Stimulated activated naive B cell treated with anti-CD40 and anti-IgM and Interleukin-4, amounts not matched to agents 10 μg/mL and 1 μg/mL and 100 μg/mL, for 72 hours (primary cell): ENCODE measurements around the gene DPP10.
"Not testable (repeated sequence)": the region's sequence is repeated elsewhere in the genome, so short reads cannot be mapped to it uniquely, and the experiment has no call there.

Source experiments
- ATAC-seq, 2 donors: fragments of 150-1000 bp; cut with Tn5 transposase; replicated peaks; 2 replicates each; pipeline ENCODE4 v1.10.0; 2021; ENCODE audit warnings: moderate library complexity in 1 of 2
- DNase-seq: peaks from one replicate; pipeline ENCODE4 v3.0.0; 2021
- H3K27ac Mint-ChIP-seq: one replicate; pipeline ENCODE4 v1.8.0; 2022; ENCODE audit warnings: mild to moderate bottlenecking, mixed read lengths
- H3K27me3 Mint-ChIP-seq, 2 donors: one replicate each; pipeline ENCODE4 v1.8.0; 2022; ENCODE audit warnings: mixed read lengths in 2 of 2
- H3K36me3 Mint-ChIP-seq, 2 donors: one replicate each; pipeline ENCODE4 v1.8.0; 2022; ENCODE audit warnings: mixed read lengths in 2 of 2, mild to moderate bottlenecking in 1 of 2
- H3K4me1 Mint-ChIP-seq, 2 donors: one replicate each; pipeline ENCODE4 v1.8.0; 2022; ENCODE audit warnings: mixed read lengths in 2 of 2, mild to moderate bottlenecking in 1 of 2
- H3K4me3 Mint-ChIP-seq, 2 donors: one replicate each; pipeline ENCODE4 v1.8.0; 2022; ENCODE audit warnings: mild to moderate bottlenecking in 2 of 2, mixed read lengths in 2 of 2, moderate library complexity in 1 of 2
- H3K9me3 Mint-ChIP-seq, 2 donors: one replicate each; pipeline ENCODE4 v1.8.0; 2022; ENCODE audit warnings: mixed read lengths in 2 of 2, mild to moderate bottlenecking in 1 of 2

DPP10 gene

GRCh38 chr2:114442510-114442909 is at the start of gene DPP10:
Gene DPP10, plus strand, starts transcription at chr2:114442641.
- DNase-seq, result no peak
- H3K4me3 Mint-ChIP-seq, result no peak within 1 kb of the TSS
- no peak within 1 kb of the TSS for H3K27ac Mint-ChIP-seq
- no peaks in the 10 kb centered on the region for H3K36me3 Mint-ChIP-seq
- no peaks in the 10 kb centered on the region for H3K4me1 Mint-ChIP-seq
- no peak for ATAC-seq
- peaks cover 0 to 4% of the 10 kb centered on the region in 2 donors for H3K27me3 Mint-ChIP-seq
- no peaks in the 10 kb centered on the region for H3K9me3 Mint-ChIP-seq

GRCh38 chr2:114400890-114401289 is 41.6 kb upstream of the DPP10 start:
- Mint-ChIP-seq H3K9me3 (peaks cover 3 to 8% of the 10 kb centered on the region in 2 donors), H3K36me3 (no peaks in the 10 kb centered on the region), H3K27ac (no peak overlapping the region), H3K27me3 (no peaks in the 10 kb centered on the region), H3K4me3 (no peak overlapping the region), H3K4me1 (no peaks in the 10 kb centered on the region)
- DNase-seq (no peak), ATAC-seq (no peak)

- Mint-ChIP-seq H3K36me3 (no peaks in the 10 kb centered on the region), H3K27me3 (no peaks in the 10 kb centered on the region), H3K27ac (no peak overlapping the region), H3K4me3 (no peak overlapping the region), H3K4me1 (no peaks in the 10 kb centered on the region), H3K9me3 (peaks cover 4 to 14% of the 10 kb centered on the region in 2 donors)
- DNase-seq, result no peak
- ATAC-seq, result no peak
These were observed 37.0 kb upstream of the DPP10 start for GRCh38 chr2:114405247-114406116.

DNA sequence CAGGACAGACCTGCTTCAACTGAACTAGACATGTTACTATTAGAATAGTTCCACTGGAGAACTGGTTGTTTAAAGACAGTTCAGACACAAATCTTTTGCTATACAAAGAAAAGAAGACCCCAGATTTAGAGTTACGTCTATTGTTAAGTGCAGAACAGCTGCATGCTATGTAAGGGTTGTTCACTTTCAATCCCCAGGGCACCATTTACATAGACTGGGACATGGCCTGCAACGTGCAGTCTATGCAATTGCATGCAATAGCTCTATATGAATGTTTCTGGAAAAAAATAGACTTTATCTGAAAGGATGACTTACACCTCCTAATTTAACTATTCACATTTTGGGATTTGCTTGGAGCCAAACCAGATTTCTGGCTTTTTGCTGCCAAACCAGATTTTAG is 36.1 kb upstream of the DPP10 start:
- H3K36me3 Mint-ChIP-seq, result no peaks in the 10 kb centered on the region
- no peaks in the 10 kb centered on the region for H3K4me1 Mint-ChIP-seq
- DNase-seq (no peak), ATAC-seq (no peak)
- H3K27me3 Mint-ChIP-seq, result no peaks in the 10 kb centered on the region
- no peak overlapping the region for H3K4me3 Mint-ChIP-seq
- H3K9me3 Mint-ChIP-seq, result peaks cover 4 to 14% of the 10 kb centered on the region in 2 donors
- no peak overlapping the region for H3K27ac Mint-ChIP-seq

DNA sequence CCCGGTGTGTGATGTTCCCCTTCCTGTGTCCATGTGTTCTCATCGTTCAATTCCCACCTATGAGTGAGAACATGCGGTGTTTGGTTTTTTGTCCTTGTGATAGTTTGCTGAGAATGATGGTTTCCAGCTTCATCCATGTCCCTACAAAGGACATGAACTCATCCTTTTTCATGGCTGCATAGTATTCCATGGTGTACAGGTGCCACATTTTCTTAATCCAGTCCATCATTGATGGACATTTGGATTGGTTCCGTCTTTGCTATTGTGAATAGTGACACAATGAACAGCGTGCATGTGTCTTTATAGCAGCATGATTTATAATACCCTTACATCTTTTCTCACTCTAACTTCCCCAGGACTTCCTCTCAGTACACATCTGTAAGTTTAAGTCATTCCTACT is 35.1 kb upstream of the DPP10 start:
- peaks cover 4 to 14% of the 10 kb centered on the region in 2 donors for H3K9me3 Mint-ChIP-seq
- ATAC-seq, H3K27me3 Mint-ChIP-seq, DNase-seq, H3K4me1 Mint-ChIP-seq, H3K36me3 Mint-ChIP-seq, H3K4me3 Mint-ChIP-seq, H3K27ac Mint-ChIP-seq: not testable (repeated sequence)

DNA sequence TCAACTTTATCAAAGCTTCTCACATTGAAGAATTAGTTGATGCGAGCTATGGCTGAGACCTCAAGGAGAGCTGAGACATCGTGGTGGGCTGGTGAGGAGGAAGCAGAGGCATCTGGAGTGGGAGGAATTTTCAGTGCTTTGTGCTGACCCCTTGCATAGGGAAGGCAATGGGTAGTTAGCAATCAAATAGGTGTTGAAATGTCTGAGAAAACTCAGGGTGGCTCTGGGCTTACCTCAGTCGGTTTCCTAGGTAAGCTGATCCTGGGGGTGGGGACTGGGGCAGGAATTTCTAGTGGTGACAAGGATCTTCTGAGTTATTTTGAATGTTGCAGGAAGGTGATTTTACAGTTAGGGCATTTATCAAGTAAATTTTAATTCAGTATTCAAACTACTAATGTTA is 20.7 kb upstream of the DPP10 start:
- H3K36me3 Mint-ChIP-seq, result no peaks in the 10 kb centered on the region
- H3K4me3 Mint-ChIP-seq, result no peak overlapping the region
- no peaks in the 10 kb centered on the region for H3K4me1 Mint-ChIP-seq
- DNase-seq (no peak), ATAC-seq (no peak)
- peaks cover 0 to under 1% of the 10 kb centered on the region in 2 donors for H3K9me3 Mint-ChIP-seq
- no peaks in the 10 kb centered on the region for H3K27me3 Mint-ChIP-seq
- H3K27ac Mint-ChIP-seq, result no peak overlapping the region

- H3K36me3 Mint-ChIP-seq, result no peaks in the 10 kb centered on the region
- H3K9me3 Mint-ChIP-seq, result no peaks in the 10 kb centered on the region
These were observed 17.7 kb upstream of the DPP10 start for GRCh38 chr2:114424699-114425098.

GRCh38 chr2:114426756-114427155 is 15.7 kb upstream of the DPP10 start:
- Mint-ChIP-seq H3K4me3 (no peak overlapping the region), H3K27ac (no peak overlapping the region), H3K4me1 (no peaks in the 10 kb centered on the region), H3K36me3 (no peaks in the 10 kb centered on the region), H3K9me3 (no peaks in the 10 kb centered on the region), H3K27me3 (no peaks in the 10 kb centered on the region)
- DNase-seq, result no peak
- no peak for ATAC-seq

More at GRCh38 chr2:114424699-114425098, 17.7 kb upstream of the DPP10 start:
- Mint-ChIP-seq H3K27me3 (no peaks in the 10 kb centered on the region), H3K4me1 (no peaks in the 10 kb centered on the region), H3K4me3 (no peak overlapping the region), H3K27ac (no peak overlapping the region)
- DNase-seq (no peak), ATAC-seq (no peak)

DNA sequence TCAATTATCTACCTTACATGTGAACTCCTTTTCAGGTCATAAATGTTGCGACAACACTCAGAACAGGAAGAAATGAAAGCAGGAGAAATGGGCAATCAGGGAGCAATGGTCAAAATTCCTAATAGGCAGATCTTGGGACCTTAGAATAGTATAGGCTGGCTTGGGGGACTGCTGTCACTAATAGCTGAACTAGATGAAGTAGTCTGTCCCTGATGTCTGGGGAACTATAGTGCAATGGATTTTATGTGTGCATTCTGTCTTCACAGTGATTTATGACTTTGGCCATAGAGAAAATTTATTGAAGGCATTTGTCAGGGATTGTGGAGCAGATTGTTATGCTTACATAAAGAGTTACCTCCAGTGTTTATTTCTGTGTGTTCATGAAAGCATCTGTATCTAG is 6.1 kb upstream of the DPP10 start:
- H3K4me1 Mint-ChIP-seq, result no peaks in the 10 kb centered on the region
- H3K36me3 Mint-ChIP-seq, result no peaks in the 10 kb centered on the region
- no peak overlapping the region for H3K27ac Mint-ChIP-seq
- DNase-seq, result no peak
- no peak overlapping the region for H3K4me3 Mint-ChIP-seq
- H3K9me3 Mint-ChIP-seq, result peaks cover 0 to 2% of the 10 kb centered on the region in 2 donors
- H3K27me3 Mint-ChIP-seq, result no peaks in the 10 kb centered on the region
- ATAC-seq, result no peak

DNA sequence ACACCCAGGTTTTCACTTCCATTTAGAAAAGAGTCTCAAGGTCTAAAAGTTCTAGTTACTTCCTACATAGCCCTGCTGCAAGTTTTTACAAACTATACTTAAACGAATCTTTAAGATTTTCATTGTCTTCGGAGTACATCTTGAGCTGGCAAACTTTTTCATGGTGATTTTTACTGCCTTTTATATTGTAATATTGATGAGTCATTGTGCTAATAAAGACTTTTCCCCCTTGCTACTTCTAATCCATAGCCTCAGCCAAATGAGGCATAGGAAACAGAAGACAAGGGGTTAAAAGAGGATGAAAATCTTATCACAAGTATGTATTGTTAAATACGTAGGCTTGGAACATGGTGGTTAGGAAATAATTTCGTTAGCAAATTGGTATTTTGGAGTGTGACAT is 4.1 kb downstream of the DPP10 start:
- H3K9me3 Mint-ChIP-seq, result no peaks in the 10 kb centered on the region
- H3K27me3 Mint-ChIP-seq, result peaks cover 0 to 4% of the 10 kb centered on the region in 2 donors
- H3K4me1 Mint-ChIP-seq, result no peaks in the 10 kb centered on the region
- no peak for DNase-seq
- no peak overlapping the region for H3K4me3 Mint-ChIP-seq
- no peaks in the 10 kb centered on the region for H3K36me3 Mint-ChIP-seq
- no peak for ATAC-seq
- H3K27ac Mint-ChIP-seq, result no peak overlapping the region

DNA sequence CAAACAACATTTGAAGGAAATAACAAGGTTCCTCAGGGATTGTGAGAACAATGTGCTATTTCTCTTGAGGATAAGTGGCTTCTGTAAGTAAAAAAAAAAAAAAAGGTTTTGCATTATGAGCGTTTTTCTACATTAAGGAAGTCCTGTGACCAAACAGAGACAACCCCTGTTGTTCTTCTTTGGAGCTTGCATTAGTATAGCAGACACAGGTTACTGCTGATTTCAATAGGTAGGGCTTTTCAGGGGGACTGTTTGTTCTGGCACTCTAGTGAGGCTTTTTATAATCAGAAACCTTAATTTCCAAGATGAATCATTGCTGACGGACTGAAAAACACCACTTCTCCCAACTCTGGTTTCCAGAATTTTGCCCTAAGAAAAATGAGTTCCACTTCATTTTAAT is 8.2 kb downstream of the DPP10 start:
- no peak for DNase-seq
- Mint-ChIP-seq H3K27me3 (peaks cover 0 to 4% of the 10 kb centered on the region in 2 donors), H3K4me3 (no peak overlapping the region), H3K27ac (no peak overlapping the region), H3K36me3 (no peaks in the 10 kb centered on the region), H3K4me1 (no peaks in the 10 kb centered on the region), H3K9me3 (peaks cover 2 to 6% of the 10 kb centered on the region in 2 donors)
- ATAC-seq, result no peak

GRCh38 chr2:114456566-114456965 is 14.1 kb downstream of the DPP10 start:
- Mint-ChIP-seq H3K27me3 (no peaks in the 10 kb centered on the region), H3K4me1 (no peaks in the 10 kb centered on the region), H3K27ac (no peak overlapping the region), H3K4me3 (no peak overlapping the region), H3K9me3 (peaks cover 2 to 6% of the 10 kb centered on the region in 2 donors), H3K36me3 (no peaks in the 10 kb centered on the region)
- no peak for ATAC-seq
- no peak for DNase-seq

GRCh38 chr2:114457956-114458355 is 15.5 kb downstream of the DPP10 start:
- no peak for ATAC-seq
- Mint-ChIP-seq H3K4me1 (no peaks in the 10 kb centered on the region), H3K4me3 (no peak overlapping the region)

GRCh38 chr2:114461116-114461515 is 18.7 kb downstream of the DPP10 start:
- peaks cover 0 to 2% of the 10 kb centered on the region in 2 donors for H3K9me3 Mint-ChIP-seq
- H3K4me3 Mint-ChIP-seq, result no peak overlapping the region
- no peak for ATAC-seq

More at GRCh38 chr2:114457956-114458355, 15.5 kb downstream of the DPP10 start:
- no peak for DNase-seq
- no peak overlapping the region for H3K27ac Mint-ChIP-seq
- peaks cover 4 to 6% of the 10 kb centered on the region in 2 donors for H3K9me3 Mint-ChIP-seq
- no peaks in the 10 kb centered on the region for H3K27me3 Mint-ChIP-seq
- H3K36me3 Mint-ChIP-seq, result no peaks in the 10 kb centered on the region

GRCh38 chr2:114464961-114465706 is 22.7 kb downstream of the DPP10 start:
- DNase-seq (no peak), ATAC-seq (no peak)
- H3K36me3 Mint-ChIP-seq, result no peaks in the 10 kb centered on the region
- H3K4me1 Mint-ChIP-seq, result no peaks in the 10 kb centered on the region
- no peak overlapping the region for H3K4me3 Mint-ChIP-seq
- H3K27me3 Mint-ChIP-seq, result no peaks in the 10 kb centered on the region
- peaks cover 0 to 2% of the 10 kb centered on the region in 2 donors for H3K9me3 Mint-ChIP-seq
- no peak overlapping the region for H3K27ac Mint-ChIP-seq

More at GRCh38 chr2:114461116-114461515, 18.7 kb downstream of the DPP10 start:
- Mint-ChIP-seq H3K27ac (no peak overlapping the region), H3K27me3 (no peaks in the 10 kb centered on the region), H3K36me3 (no peaks in the 10 kb centered on the region), H3K4me1 (no peaks in the 10 kb centered on the region)
- no peak for DNase-seq
